ENCODE data around the gene SORCS3.

GRCh38 chr10:104689105-104689504, 48.0 kb downstream of the SORCS3 start:
- TF ChIP-seq FOXP2 (optimal IDR thresholded peaks at IDR 0.05; ENCODE audit: control extremely low read depth, extremely low read length, insufficient read depth) (no peak), POLR2AphosphoS5 (IDR thresholded peaks at IDR 0.05; ENCODE audit: borderline replicate concordance, low read depth, low read length) (no peak)
